ENCODE data around the gene CELSR1.

CELSR1 gene

DNA sequence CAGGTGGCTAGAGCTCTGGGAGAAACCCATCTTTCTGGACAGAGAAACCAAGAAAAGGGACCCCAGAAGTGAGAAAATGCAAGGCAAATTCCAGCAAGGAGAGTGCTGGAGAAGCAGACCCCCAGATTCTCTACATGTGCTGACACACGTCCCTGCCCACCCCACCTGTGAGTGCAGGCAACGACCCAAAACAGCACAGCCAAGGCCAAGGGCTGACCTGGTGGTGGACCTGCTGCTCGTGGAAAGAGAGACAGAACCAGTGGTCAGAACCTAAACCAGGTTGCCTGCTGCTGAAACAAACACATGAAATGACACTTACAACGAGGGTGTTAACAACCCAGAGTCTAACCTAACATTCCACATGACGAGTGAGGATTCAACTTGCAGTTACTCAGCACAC lies 177.3 kb downstream of the CELSR1 start:
- FAIRE-seq: no peak

DNA sequence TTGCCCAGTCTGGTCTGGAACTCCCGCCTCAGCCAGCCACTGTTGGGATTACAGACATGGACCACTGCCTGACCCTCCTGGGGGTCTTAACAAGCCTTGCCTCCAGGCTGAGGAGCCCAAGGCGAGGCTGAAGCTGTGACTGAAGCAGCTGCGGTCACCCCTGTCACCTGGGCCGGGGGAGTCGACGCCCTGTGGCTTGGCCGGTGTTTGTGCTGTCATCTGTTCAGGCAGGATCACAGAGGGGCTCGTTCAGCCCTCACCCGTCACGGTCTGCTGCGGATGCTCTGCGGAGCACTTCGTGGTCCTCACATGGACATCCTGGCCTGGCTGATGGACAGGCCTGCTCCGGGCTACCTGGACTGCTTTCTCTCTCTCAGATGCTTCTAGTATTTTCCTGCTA lies 178.1 kb downstream of the CELSR1 start:
- no peak for FAIRE-seq

DNA sequence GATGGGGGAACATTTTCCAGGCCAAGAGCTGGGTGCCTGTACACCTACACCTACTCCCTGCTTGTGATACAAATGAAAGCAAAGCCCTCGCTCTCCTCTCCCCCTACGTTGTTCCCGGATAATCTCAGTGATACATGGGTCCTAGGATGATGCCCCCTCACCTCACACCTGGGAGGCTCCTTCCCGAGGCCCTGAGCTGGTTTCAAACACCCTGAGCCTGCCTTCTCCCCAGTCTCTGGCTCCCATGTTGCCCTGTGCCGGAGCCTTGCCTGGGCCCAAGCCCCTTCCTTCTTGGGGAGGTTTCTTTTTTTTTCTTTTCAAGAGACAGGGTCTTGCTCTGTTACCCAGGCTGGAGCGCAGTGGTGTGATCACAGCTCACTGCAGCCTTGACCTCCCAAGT lies 178.7 kb downstream of the CELSR1 start:
- FAIRE-seq: no peak

DNA sequence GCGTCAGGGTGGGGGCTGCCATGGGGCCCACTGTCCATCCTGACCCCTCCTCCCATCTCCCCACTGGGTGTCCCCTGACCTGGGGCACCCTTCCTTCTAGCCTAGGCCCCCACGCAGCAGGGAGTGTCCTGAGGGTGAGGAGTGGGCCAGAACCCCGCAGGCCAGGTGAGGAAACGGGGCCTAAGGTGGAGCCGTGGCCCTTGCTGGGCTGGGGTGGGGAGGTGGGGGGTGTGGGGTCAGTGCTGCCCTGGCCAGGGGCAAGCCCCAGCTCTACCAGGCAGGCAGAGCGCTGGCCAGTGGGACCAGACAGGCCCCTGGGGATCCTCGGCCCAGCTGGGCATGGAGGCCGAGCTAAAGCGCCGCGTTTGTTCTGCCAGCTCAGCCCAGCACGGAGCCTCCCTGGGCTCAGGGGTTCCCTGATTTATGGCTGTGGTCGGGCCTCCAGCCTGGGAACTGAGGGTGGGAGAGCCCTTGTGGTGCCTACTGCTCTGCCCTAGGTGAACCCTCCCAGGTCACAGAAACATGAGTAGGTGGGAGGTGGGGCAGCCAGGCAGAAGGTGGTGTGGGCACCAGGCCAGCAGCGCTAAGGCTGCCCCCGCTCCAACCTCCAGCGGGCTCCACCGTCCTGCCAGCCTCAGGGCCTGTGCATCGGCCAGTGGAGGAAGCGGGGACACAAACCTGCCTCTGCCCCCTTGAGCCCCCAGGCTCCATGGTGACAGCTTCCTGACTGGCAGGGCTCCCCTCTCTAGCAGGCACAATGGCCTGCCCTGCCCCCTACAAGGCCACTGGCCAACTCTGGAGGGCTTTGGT lies 179.5 kb downstream of the CELSR1 start:
- FAIRE-seq: no peak

DNA sequence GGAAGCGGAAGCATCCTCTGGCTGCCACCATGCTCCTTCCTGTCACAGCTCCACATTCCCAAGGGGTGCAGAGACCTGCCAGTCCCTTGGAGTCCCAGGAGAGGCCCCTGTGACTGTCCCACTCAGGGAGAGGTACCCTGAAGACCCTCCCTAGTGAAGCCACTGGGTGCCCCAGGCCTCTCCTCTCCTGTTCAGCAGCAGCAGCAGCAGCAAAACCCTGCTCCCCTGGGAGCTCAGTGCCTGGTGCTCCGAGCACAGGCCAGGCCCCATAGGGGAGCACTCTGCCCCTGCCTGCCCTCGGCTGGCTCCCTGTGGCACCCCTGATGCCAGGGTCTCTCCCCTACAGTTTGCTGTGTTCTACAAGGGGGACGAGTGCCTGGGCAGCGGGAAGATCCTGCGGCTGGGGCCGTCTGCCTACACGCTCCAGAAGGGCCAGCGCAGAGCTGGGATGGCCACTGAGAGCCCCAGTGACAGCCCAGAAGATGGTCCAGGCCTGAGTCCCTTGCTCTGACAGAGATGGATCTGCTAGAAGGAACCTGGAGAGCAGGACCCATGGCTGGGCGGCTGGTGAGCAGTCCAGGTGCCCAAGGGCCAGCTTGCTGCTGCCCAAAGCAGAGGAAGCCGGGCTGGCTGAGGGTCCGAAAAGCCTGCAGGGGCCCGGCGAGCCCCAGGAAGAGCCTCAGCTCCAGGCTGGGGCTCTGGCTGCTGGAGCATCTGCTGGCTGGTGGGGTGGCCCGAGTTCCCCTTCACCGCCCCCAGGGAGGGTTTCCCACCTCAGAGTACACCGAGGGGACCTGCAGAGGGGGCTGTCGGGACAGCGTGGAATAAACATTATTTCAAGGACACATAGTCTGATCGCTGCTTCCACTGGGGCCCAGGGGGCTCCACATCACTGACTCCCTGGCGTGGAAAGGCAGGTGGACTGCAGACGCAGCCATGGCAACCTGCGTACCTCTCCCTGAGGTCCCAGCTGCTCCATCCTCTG lies 180.6 kb downstream of the CELSR1 start:
- FAIRE-seq: no peak

DNA sequence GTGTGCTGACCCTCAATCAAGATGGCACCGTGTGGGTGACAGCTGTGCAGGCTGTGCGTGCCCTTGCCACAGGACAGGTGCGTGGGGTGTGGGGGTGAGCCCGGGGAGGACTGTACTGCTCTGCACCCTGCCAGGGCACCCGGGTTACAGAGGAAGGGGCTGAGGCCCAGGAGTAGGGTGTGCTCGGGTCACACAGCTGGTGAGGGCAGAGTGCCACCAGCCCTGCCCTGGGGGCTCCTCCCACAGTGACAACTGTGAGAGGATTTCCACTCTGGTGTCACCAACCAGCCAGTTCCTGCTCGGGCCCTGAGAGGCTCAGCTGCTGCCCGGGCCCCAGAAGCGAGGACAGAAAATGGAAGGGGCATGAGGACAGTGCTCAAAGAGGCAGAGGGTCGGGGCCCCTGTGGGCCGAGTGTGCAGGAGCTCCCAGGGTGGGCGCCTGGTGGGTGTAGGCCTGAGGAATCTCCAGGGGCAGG lies 181.4 kb downstream of the CELSR1 start:
- FAIRE-seq: no peak

DNA sequence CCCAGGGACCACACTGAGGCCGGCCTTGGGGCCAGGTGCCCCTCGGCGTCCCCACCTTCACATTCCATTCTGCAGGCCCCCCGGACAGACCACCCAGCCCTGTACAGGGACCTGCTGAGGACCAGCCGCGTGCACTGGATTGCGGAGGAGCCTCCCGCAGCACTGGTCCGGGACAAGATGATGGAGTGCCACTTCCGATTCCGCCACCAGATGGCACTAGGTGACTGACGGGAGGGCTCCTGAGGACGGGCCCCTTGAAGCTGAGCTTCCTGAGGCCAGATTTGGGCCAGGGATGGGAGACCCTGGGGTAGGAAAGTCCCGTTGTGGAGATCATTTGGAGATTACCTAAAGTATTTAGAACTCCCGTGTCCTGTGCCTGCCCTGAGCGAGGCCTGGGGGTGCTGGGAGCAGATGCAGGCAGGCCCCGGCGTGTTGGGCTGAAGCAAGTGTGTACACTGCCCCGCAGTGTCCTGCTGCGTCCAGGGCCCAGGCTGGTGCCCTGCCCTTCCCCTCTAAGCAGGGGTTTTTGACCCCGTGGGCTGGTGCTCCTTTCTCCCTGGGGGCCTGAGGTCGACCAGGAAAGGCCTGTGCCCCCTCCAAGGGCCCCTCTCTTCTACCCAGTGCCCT lies 181.9 kb downstream of the CELSR1 start:
- FAIRE-seq: no peak

DNA sequence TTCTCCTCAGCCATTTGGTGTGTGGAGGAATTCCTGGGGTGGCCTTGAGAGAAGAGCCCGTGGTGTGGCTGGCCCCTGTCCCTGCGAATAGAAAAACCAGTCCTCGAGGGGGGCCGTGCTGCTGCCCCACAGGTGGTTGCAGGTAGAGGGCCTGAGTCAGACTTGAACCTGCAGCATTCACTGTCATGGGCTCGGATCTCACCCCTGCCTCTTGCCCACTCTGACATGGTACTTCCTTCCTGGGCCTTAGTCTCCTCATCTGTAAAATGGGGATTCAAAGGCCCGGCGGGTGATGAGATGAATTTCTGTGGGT lies 182.5 kb downstream of the CELSR1 start:
- FAIRE-seq: no peak

DNA sequence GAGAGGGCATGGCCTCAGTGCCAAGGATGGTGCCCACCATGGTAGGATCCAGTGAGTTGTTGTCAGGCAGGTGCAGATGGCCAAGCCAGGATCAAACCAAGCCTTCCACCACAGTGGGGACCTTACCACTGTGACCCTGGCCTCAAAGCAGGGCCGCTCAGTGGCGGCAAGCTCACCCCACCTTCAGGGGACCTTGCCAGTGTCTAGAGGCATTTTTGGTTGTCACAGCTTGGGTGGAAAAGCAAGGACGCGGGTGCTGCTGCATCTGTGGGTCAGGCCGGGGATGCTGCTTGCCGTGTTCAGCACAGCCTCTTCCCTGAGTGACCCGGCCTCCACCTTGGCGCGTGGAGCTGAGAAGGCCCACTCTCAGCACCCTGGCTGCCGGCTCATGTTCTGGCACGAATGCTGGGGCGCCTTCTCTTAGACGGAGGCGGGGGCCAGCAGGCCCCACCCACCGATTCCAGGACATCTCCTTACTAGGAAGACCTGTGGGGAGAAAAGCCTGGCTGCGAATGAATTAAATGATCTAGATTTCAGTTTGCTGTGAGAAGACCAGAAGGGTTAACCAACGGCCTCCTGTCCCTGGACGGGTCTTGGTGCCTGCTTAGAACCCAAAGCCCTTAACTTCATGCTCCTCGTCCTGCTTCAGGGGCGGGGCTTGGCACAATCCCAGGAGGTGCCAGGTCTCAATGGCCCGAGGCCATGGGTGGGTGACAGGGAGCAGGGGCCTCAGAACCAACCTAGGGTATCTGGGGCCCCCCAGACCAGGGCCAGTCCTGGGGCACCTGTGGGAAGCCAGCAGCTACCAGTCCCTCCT lies 183.0 kb downstream of the CELSR1 start:
- FAIRE-seq: no peak

DNA sequence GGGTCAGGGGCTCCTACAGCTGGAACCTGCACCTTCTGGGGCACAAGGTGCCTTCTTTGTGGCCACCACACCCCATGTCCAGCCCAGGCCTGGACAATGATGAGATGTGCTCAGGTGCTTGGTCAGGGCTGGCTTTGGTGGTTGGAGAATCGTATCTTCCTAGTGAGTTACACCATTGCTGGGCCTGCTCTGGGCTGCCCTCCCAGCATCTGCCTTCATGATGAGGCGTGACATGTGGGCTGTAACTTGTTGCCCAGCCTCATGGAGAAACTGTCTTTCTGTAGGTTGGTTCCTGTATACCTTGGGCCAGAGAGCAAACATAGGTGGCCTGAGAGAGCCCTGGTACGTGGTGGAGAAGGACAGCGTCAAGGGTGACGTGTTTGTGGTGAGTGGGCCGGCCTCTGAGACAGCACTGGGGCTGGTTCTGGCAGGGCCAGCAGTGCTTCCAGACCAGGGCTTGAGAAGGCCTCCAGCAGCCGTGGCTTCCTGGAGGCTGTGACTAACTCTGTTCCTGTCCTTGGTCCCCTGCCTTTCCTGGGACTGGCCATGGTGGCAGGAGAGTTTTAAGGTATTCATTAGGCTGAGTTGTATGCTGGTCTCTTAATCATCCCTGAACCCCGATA lies 183.8 kb downstream of the CELSR1 start:
- FAIRE-seq: no peak

DNA sequence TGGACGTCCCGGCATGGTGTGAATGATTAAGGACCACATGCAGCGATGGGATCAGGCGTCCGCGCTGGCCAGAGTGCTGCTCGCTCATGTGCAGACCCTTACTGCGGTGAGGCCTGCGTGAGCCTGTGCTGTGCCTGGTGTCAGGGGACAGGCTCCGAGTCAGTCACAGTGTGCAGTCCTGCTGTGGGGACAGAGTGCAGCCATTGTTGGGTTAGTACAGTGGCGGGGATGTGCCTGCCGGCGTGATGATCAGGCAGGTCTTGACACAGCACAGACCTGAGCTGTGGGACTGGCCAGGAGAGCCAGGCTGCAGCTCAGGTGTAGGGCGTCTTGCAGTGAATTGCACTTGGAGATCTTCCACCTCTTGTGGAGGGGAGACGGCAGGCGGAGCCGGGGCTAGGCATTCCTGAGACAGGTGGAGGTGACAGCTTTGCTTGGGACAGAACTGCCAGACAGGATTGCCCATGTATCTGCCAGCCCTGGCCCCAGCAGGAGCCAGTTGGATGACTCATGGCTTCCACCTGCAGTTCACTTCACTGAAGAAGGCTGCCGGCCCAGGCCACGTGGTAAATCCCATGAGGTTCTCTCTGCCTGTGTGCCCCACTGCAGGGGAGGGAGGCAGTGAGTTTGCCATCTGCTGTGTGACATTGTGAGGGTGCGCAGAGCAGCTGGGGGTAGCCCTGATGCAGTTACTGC lies 184.6 kb downstream of the CELSR1 start:
- FAIRE-seq: no peak

DNA sequence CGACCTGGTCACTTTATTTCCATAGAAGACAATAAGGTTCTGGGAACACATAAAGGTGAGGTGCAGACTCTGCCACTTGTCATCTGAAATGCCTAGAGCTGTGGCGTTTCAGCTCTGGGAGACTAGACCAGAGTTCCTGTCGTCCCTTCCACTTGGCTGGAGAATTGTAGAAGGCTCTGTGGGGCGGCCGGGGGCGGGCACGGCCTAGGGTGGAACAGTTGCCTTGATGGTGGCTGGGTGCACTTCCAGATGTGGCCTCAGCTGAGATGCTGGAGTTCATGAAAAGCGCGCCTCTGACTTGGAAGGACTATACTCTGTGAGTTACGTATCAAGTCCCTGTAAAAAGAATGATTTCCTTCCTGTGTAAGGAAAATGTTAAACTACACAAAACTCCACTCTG lies 185.1 kb downstream of the CELSR1 start:
- no peak for FAIRE-seq

DNA sequence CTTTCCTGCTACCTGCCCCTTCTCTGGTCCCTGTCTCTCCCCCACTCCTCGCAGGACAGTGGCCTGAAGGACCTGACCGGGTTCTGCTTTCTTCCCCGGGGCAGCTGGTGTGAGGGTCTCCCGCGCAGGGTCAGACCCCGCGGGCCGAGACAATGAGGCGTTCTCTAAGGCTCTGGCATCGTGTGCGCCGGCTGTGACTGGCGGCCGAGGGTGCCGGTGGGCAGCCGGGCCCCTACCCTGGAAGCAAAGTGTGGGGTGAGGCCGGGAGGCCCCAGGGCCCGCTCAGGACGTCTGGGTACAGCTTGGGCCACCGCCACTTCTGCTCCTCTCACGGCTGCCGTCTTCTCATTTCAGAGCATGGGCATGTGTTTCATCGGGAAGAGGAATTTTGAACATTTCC lies 185.7 kb downstream of the CELSR1 start:
- no peak for FAIRE-seq

DNA sequence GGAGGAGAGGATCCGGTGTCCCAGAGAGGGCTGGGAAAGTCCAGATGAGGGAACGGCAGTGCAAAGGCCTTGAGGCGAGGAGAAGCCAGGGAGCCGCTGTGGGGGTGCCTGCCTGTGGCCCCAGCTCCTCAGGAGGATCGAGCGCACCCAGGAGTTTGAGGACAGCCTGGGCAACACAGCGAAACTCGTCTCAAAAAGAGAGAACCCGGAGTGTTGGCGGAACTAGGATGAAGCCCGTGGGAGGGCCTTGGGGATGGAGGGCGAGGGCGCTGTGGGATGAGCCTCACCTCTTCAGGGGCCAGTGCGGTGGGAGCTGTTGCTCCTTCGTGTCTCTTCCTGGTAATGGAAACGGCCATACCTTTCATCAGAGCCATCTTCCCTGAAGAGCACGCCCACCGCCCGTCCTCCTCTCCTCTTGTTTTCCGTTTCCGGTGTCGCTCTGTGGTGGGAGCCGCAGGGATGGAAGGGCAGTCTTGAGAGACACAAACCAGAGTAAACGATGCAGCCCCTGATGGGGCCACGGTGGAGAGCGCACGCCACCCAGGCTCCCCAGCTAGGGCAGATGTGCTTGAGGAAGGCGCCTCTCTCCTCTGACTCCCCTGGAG lies 186.2 kb downstream of the CELSR1 start:
- FAIRE-seq: no peak

DNA sequence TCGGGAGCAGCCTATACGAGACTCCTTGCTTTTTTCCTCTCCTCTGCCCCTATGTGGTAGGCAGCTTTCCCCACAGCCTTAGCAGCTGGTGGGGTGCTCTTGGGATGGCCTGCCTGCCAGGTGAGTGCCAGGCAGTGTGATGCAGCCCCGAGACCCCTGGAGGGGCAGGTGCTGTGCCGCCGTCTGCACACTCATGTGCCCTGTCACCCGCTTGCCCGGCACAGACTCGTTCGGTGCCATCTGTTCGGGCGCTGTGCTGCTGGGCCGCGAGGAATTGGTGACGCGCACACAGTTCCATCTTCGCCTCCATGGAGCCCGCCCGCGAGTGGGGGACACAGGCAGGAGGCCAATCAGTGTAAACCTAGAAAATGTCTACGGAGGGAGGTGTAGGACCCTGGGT lies 186.8 kb downstream of the CELSR1 start:
- no peak for FAIRE-seq

DNA sequence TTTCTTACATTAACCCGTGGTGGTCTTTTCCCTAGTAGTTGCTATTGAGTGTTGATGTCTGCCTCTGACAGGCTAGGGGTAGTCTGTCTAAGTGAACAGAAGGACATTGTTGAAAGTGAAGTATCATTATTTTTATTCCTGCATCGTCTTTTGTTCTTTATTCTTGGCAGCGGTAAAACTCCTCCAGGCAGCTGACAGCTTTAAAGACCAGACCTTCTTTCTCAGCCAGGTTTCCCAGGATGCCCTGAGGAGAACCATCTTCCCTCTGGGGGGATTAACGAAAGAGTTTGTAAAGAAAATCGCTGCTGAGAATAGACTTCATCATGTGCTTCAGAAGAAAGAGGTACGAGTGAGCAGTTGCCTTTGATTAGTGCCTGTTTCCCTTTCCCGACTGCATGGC lies 187.3 kb downstream of the CELSR1 start:
- FAIRE-seq: no peak

DNA sequence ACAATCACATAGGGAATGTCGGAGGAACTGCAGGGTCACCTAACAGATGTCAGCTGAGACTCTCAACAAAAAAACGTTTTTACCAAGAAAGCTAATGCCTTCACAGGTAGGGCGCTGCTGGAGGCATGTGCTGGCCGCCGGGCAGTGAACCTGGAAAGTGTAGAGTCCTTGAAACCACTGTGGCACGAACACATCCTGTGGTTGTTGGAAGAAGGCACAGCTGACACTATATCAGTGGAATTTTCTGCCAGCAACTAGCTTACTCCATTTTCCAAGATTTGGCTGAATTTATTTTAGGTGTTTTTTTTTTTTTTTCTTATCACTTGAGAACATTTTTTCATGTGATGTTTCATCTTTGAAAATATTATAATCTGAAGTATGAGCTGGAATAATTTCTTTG lies 187.7 kb downstream of the CELSR1 start:
- FAIRE-seq: no peak

DNA sequence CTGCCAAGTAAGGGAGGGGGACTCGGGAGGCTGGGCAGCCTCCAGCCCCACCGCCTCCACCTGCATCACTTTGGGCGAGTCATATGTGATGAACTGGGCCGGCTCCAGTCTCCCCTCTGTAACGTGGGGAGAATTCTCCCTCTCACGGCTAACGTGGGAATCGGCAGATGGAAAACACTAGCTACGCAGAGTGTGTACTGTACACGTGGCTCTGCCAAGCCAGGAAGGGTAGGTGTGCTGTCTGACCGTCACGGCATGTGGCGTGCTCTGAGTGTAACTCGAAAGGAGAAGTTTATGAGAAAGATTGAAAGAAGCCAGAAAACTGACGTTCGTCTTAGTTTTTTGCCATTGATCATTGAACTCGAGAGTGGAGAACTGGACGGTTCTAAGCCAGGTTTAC lies 188.2 kb downstream of the CELSR1 start:
- FAIRE-seq: no peak

DNA sequence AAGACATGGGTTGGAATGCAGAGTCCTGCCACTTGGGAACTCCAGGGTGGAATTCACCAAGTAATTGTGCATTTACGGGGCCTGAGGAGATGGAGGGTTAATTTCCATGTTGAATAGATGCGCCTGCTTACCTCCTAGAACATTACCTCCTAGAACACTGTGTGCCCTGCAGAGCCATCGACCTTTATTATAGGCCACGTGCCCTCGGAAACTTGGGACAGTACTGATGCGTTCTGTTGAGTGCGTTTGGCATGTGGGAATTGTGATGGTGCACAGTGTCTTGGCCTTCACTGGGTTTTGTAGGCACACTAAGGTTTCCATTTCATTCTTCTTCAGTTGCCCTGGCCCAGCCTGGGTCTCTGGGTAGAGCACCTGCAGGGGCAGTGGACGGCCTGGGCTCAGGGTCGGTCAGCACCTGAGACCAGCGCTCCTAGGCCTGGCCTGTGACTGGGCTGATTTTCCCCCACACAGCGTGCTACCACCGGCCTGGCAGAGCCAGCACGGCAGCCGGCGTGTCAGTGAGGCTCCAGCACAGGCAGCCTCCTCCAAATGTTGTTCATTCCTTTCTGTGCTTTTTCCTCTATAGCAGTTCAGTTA lies 189.2 kb downstream of the CELSR1 start:
- FAIRE-seq: no peak

DNA sequence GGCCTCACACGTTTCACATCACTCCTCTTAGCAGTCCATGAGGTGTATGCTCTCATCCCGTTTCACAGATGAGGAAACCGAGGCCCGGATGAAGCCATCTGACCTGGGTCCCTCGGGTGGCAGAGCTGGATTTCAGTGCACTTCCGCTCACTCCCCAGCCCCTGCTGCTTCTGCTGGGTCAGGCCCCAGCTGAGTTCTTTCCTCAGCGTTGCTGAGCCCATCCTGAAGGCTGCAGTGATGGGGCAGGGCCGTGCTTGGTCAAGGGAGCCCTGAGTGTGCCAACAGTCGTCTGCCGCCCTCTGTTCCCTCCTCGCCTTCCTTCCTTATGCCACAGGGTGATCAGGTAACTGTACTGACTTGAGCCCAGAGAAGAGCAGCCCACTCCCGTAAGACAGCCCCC lies 189.8 kb downstream of the CELSR1 start:
- no peak for FAIRE-seq

Measured in A204.1 (cell line).